OCI-LY1 (cell line): ENCODE measurements around the gene SLC31A1.

Experiments
- EZH2 ChIP-seq: fragments of 200-600 bp; sonication (generic), shearing (Covaris generic); IDR thresholded peaks from 2 replicates; pipeline ENCODE4 v1.8.0; 2017; ENCODE audit warnings: borderline replicate concordance, mixed run types, mild to moderate bottlenecking, antibody characterized with exemption, low read length, moderate library complexity, mixed read lengths
- TF ChIP-seq, protein P1 (sequence below): fragments of 200-600 bp; sonication (generic), shearing (Covaris generic); IDR thresholded peaks from 2 replicates; pipeline ENCODE4 v1.5.1; 2017; ENCODE audit warnings: mild to moderate bottlenecking, antibody characterized with exemption, low read length, moderate library complexity, mixed read lengths

DNA sequence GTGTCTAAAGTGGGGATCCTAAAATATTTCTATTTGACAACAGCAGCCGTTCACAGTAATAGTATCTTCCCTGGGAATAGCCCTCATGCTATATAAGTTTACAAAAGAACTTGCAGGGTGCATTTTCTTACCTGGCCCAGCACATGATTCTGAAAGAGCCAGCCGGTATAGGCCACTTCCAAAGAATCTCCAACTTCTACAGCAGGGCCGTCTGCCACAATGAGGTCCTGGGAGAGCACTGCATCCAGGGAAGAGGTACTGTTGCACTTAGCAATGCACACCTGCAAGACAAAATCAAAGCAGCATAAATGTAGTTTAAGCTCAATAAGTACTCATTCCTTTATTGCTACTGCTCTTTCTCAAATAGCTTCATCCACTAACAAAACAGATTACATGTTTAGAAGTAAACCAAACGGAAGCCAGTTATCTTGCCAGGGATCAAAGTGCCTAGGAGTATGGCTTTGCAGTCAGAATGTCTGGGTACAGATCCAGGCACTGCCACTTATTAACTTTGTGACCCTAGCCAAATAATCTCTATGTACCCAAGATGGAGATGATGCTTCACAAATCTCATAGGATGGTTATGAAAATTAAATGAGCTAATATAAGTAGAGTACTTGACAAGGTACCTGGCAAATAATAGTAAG lies 21.5 kb upstream of the SLC31A1 start:
- TF ChIP-seq, protein P1, sequence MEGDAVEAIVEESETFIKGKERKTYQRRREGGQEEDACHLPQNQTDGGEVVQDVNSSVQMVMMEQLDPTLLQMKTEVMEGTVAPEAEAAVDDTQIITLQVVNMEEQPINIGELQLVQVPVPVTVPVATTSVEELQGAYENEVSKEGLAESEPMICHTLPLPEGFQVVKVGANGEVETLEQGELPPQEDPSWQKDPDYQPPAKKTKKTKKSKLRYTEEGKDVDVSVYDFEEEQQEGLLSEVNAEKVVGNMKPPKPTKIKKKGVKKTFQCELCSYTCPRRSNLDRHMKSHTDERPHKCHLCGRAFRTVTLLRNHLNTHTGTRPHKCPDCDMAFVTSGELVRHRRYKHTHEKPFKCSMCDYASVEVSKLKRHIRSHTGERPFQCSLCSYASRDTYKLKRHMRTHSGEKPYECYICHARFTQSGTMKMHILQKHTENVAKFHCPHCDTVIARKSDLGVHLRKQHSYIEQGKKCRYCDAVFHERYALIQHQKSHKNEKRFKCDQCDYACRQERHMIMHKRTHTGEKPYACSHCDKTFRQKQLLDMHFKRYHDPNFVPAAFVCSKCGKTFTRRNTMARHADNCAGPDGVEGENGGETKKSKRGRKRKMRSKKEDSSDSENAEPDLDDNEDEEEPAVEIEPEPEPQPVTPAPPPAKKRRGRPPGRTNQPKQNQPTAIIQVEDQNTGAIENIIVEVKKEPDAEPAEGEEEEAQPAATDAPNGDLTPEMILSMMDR, result no peak
- no peak for TF ChIP-seq EZH2
